ENCODE measurements around the gene PARN.

DNA sequence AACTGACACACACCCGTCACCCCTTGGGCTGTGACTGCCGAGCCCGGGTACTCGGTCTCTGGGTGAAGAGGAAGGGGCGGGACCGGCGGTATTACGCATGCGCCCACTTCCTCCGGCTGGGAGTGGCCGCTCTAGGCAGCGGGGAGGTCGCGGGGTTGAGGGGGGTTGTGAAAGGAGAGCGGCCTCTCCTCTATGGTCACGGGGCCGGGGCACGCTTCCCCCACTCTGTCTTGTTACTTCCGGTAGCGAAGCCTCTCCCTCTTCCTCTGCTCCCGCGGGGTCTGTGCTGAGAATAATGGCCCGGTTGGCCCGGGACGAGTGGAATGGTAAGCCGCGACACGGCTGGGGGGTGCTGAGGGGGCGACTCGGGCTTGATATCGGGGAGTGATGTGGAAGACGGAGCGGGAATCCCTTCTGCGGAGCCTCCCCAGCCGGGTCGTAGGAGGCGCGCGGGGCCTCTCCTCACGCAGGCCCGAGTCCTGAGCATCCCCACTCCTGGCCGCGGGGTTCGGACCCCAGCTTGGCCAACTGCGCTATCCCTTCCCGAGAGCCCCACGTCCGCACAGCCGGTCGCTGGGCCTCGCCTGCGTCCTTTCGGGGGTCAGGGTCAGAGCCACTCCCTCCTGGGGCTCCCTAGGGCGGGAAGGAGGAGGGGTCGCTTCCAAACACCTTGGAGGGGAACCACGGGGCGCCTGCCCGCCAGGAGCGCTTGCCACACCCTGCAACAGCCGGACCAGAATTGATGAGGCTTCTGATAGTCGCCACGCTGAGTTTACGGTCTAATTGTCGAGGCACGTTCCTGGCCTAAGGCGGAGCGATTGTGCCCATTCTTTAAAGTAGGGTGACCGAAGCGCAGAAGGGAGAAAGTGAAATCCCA lies 2.9 kb upstream of the PARN start, which contains the start of gene BFAR:
- TF ChIP-seq CEBPB (IDR thresholded peaks at IDR 0.05; ENCODE audit: low read depth, low read length) (no peak; the same call in 1 of the 2 replicates), RNF2 (IDR thresholded peaks at IDR 0.05; ENCODE audit: borderline replicate concordance, low read depth, low read length, missing control alignments, poor library complexity, severe bottlenecking) (no peak), YY1 (IDR thresholded peaks at IDR 0.05; ENCODE audit: low read depth, low read length) (no peak), MAX (IDR thresholded peaks at IDR 0.05) (peak; percentile 45; the same call in 1 of the 2 replicates), EZH2 (IDR thresholded peaks at IDR 0.05; ENCODE audit: low read depth, low read length, severe bottlenecking) (no peak), POLR2A (IDR thresholded peaks at IDR 0.05; ENCODE audit: control extremely low read depth in 1 of 2, low read depth in 2 of 2, low read length in 2 of 2) (peak; percentile 98), GABPA (IDR thresholded peaks at IDR 0.05; ENCODE audit: borderline replicate concordance, insufficient read depth, low read length) (no peak), ZNF274 (IDR thresholded peaks at IDR 0.05; ENCODE audit: borderline replicate concordance, extremely low read depth, low read length) (no peak), SP4 (IDR thresholded peaks at IDR 0.05; ENCODE audit: low read length) (0 out of 2 replicates have a peak, but pooled peaks have one; percentile 28), POLR2AphosphoS5 (IDR thresholded peaks at IDR 0.05; ENCODE audit: low read depth, low read length) (peak; percentile 97), CREB1 (IDR thresholded peaks at IDR 0.05) (peak; percentile 66)
- TF ChIP-seq, protein P1, sequence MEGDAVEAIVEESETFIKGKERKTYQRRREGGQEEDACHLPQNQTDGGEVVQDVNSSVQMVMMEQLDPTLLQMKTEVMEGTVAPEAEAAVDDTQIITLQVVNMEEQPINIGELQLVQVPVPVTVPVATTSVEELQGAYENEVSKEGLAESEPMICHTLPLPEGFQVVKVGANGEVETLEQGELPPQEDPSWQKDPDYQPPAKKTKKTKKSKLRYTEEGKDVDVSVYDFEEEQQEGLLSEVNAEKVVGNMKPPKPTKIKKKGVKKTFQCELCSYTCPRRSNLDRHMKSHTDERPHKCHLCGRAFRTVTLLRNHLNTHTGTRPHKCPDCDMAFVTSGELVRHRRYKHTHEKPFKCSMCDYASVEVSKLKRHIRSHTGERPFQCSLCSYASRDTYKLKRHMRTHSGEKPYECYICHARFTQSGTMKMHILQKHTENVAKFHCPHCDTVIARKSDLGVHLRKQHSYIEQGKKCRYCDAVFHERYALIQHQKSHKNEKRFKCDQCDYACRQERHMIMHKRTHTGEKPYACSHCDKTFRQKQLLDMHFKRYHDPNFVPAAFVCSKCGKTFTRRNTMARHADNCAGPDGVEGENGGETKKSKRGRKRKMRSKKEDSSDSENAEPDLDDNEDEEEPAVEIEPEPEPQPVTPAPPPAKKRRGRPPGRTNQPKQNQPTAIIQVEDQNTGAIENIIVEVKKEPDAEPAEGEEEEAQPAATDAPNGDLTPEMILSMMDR (IDR thresholded peaks at IDR 0.05; ENCODE audit: control extremely low read depth in 1 of 3, insufficient read depth in 1 of 3, low read depth in 1 of 3, low read length in 3 of 3): no peak
- TF ChIP-seq, protein P2, sequence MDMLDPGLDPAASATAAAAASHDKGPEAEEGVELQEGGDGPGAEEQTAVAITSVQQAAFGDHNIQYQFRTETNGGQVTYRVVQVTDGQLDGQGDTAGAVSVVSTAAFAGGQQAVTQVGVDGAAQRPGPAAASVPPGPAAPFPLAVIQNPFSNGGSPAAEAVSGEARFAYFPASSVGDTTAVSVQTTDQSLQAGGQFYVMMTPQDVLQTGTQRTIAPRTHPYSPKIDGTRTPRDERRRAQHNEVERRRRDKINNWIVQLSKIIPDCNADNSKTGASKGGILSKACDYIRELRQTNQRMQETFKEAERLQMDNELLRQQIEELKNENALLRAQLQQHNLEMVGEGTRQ (IDR thresholded peaks at IDR 0.05; ENCODE audit: low read length): peak; percentile 49; the same call in 1 of the 2 replicates
